Stimulated activated CD8-positive, alpha-beta memory T cell treated with anti-CD3 and anti-CD28 coated beads, Interleukin-7, amount 100 ng/mL, for 1 hour (primary cell): ENCODE results near the gene MKRN2.
"Not testable (repeated sequence)": the region's sequence is repeated elsewhere in the genome, so short reads cannot be mapped to it uniquely, and the experiment has no call there.

ENCODE experiments used
- DNase-seq, 2 donors: peaks; one replicate each; pipeline ENCODE4 v3.0.0-alpha.2; 2020; ENCODE audit warnings: low read depth in 2 of 2

Gene MKRN2

GRCh38 chr3:12588039-12589009 is 31.4 kb downstream of the MKRN2 start:
- no peak for DNase-seq

- DNase-seq, result no peak
Measured at GRCh38 chr3:12590096-12590495, 33.2 kb downstream of the MKRN2 start.

- no peak for DNase-seq
Measured at GRCh38 chr3:12591456-12591855, 34.6 kb downstream of the MKRN2 start.

- DNase-seq, result no peak
Measured at GRCh38 chr3:12591997-12592715, 35.3 kb downstream of the MKRN2 start.

- DNase-seq, result no peak
Measured at GRCh38 chr3:12593473-12593872, 36.6 kb downstream of the MKRN2 start.

- no peak for DNase-seq
Measured at GRCh38 chr3:12598890-12599289, 42.0 kb downstream of the MKRN2 start.

- no peak for DNase-seq
Measured at GRCh38 chr3:12601072-12601471, 44.2 kb downstream of the MKRN2 start.

- no peak for DNase-seq
Measured at GRCh38 chr3:12603969-12604368, 47.1 kb downstream of the MKRN2 start.

- no peak for DNase-seq
Measured at GRCh38 chr3:12608376-12608775, 51.5 kb downstream of the MKRN2 start.

- DNase-seq, result no peak
Measured at GRCh38 chr3:12611117-12611516, 54.2 kb downstream of the MKRN2 start.

GRCh38 chr3:12612514-12613226 is 55.8 kb downstream of the MKRN2 start:
- no peak for DNase-seq

GRCh38 chr3:12613250-12613649 is 56.4 kb downstream of the MKRN2 start:
- DNase-seq, result no peak

GRCh38 chr3:12615266-12615665 is 58.4 kb downstream of the MKRN2 start:
- DNase-seq, result no peak

- DNase-seq, result no peak
Measured at GRCh38 chr3:12618426-12618825, 61.5 kb downstream of the MKRN2 start.

GRCh38 chr3:12620305-12620704 is 63.4 kb downstream of the MKRN2 start:
- DNase-seq, result no peak

GRCh38 chr3:12620729-12621128 is 63.8 kb downstream of the MKRN2 start:
- DNase-seq, result no peak

GRCh38 chr3:12622335-12622734 is 65.4 kb downstream of the MKRN2 start:
- DNase-seq, result no peak

GRCh38 chr3:12624056-12624455 is 67.2 kb downstream of the MKRN2 start:
- no peak for DNase-seq

- not testable (repeated sequence) for DNase-seq
Measured at GRCh38 chr3:12624964-12625363, 68.1 kb downstream of the MKRN2 start.

GRCh38 chr3:12627370-12627769 is 70.5 kb downstream of the MKRN2 start:
- no peak for DNase-seq

- DNase-seq, result no peak
Measured at GRCh38 chr3:12628813-12629212, 71.9 kb downstream of the MKRN2 start.

GRCh38 chr3:12629560-12629959 is 72.7 kb downstream of the MKRN2 start:
- DNase-seq, result no peak
